GM12865 (cell line): ENCODE measurements around the gene PDCD2L.

Experiments used
- DNase-seq: peaks from one replicate; pipeline ENCODE4 v3.0.0; 2010; ENCODE audit warnings: low read depth
- H3K4me3 ChIP-seq: 2 replicates; pipeline ENCODE4 v1.5.1; 2011; ENCODE audit warnings: mild to moderate bottlenecking, low read depth, low read length, control low read depth
- TF ChIP-seq, protein P1 (sequence below): IDR thresholded peaks from 2 replicates; pipeline ENCODE4 v1.5.1; 2011; ENCODE audit warnings: low read length, control low read depth, low read depth, inconsistent platforms; ENCODE audit not compliant: insufficient read depth; ENCODE audit errors: missing control alignments

Gene PDCD2L

DNA sequence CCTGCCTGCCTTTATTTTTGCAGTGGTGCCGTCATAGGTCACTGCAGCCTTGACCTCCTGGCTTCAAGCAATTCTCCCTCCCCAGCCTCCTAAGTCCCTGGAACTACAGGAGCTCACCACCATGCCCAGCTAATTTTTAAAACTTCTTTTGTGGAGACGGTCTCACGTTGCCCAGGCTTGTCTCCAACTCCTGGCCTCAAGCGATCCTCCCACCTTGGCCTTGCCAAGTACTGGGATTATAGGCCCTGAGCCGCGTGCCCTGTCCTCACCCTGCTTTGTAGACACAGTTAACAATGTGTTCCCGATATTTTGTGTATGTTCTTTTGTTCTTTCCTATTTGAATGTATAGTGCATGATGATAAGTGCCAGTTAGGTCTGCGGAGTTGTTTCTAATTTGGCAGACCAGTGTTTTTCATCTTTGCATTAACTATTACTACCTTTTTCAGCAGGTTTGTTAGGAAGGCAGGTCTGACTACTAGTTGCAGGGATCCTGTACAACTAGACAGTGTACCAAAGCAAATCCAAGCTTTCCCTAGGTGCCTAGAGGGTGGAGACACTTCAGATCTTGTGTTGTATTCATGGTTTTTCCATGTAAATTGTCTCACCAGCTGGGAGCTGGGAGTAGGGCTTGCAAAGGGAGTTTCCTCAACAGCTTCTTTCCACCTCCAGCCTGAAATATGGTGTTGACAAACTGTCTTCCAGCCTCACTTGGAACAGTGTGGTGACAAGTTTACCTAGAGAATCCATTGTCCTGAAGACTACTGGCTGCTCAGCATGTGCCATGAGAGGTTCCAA lies 67.9 kb downstream of the PDCD2L start:
- H3K4me3 ChIP-seq: no peak overlapping the region
- TF ChIP-seq, protein P1, sequence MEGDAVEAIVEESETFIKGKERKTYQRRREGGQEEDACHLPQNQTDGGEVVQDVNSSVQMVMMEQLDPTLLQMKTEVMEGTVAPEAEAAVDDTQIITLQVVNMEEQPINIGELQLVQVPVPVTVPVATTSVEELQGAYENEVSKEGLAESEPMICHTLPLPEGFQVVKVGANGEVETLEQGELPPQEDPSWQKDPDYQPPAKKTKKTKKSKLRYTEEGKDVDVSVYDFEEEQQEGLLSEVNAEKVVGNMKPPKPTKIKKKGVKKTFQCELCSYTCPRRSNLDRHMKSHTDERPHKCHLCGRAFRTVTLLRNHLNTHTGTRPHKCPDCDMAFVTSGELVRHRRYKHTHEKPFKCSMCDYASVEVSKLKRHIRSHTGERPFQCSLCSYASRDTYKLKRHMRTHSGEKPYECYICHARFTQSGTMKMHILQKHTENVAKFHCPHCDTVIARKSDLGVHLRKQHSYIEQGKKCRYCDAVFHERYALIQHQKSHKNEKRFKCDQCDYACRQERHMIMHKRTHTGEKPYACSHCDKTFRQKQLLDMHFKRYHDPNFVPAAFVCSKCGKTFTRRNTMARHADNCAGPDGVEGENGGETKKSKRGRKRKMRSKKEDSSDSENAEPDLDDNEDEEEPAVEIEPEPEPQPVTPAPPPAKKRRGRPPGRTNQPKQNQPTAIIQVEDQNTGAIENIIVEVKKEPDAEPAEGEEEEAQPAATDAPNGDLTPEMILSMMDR: no peak
- DNase-seq: no peak

DNA sequence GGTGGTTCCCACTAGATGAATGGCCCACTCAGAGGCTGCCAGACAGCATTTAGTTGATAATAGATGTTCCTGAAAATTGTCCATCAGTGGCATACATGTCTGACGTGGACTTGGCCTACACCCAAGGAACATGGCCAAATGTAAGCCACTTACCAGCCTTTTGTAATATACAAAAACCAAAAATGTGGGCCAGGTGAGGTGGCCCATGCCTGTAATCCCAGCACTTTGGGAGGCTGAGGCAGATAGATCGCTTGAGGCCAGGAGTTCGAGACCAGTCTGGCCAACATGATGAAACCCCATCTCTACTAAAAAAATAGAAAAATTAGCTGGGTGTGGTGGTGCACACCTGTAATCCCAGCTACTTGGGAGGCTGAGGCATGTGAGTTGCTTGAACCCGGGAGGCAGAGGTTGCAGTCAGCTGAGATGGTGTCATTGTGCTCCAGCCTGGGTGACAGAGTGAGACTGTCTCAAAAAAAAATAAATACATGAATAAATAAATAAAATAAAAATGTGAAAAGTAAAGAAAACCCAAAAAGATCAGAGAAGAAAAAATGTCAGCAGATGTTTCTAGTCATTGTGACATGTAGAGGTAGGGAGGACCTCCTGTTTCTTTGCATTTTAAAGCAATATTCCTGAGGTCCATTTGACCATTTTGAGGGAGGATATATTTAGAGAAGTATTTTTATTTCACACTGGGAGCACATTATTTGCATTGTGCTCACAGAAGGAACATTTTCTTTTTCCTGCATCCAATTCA lies 70.2 kb downstream of the PDCD2L start:
- no peak overlapping the region for H3K4me3 ChIP-seq

DNA sequence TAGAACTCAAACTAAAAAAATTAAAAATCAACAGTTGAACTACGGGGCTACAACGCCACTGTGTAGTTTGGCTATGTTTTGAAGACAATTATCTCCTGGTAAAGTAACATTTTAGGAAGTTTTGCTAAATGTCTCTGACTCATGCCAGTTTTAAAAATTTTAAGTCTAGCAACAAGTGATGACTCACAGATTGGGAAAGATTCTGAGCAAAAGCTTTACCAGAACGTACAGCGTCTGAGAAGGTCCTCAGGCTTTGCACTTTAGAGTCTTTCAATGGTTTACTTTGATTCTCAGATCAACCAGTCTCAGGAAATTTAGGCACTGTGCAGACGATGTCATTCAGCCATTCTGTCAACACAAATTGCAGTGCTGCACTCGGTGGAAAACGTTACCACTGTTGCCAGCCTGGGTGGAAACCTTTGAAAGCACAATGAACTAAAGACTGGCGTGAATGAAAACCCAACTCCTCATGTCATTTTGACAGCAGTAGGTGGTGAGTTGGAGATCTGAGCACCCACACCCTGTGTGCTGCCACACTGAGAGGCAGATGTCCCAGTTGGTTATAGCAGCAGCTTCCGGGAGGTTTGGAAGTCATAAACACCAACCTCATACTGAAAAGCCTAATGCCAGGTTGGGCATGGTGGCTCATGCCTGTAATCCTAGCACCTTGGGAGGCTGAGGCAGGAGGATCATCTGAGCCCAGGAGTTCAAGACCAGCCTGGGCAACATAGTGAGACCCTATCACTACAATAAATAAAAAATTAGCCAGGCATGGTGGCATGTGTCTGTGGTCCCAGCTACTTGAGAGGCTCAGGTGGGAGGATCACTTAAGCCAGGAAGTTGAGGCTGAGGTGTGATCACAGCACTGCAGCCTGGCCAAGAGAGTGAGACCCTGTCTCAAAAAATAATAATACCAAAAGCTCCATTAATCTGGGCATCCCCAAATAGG lies 71.1 kb downstream of the PDCD2L start:
- TF ChIP-seq, protein P1: no peak
- no peak for DNase-seq
- H3K4me3 ChIP-seq: no peak overlapping the region

More for the DNA sequence above, 70.2 kb downstream of the PDCD2L start:
- no peak for DNase-seq
- TF ChIP-seq, protein P1: no peak
